Measurements from ENCODE around the gene FILIP1L. TPM values are rescaled to one million over a fixed set of nuclear protein-coding genes. Genes with fewer than 3 reads are reported as not detected.

Gene FILIP1L
- total RNA-seq, 4 donors from 2014 or later = 26.7 to 46.3 (median 30.8) TPM

DNA sequence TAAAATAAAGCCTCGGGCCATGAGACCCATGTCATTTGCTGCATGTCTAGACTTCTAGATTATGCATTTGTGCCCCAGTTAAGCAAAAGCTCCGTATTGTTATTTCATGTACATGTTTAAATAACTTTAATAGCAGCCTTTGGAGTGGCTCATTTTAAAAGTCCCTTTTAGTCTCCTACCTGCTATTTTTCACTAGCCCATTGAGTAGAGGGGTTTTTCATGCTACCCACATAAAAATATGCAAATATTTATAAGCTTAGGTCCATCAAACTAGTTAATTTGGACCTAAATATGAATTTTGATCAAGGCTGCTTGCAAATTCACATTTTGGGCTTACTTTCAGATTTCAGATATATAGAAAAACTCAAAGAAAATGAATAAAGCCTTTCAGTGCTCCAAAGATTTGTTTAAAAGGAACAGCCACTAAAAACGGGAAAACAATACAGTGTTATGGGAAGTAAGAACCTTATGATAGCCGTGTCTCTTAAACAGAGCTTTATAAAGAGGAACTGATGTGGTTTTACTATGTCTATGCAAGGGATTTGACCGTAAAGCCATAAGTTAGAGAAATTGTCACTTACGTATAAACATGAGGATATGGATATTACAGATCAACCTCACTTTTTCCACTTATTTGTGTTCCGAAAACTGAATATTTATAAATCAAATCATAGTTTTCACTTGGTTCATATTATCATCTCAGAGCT lies 30.0 kb downstream of the FILIP1L start:
- 75 to 80% methylated on average over 7 of the region's 7 CpGs for WGBS, 2 donors
- H3K27me3 ChIP-seq = no peaks in the 10 kb centered on the region
- H3K4me1 ChIP-seq = peaks cover 0 to 8% (median 0%) of the 10 kb centered on the region in 4 donors
- H3K36me3 ChIP-seq = no peaks in the 10 kb centered on the region
- H3K9me3 ChIP-seq = no peaks in the 10 kb centered on the region
- no peak overlapping the region for H3K27ac ChIP-seq
- DNase-seq (ENCODE audit: low spot score in 2 of 2) = no peak
- TF ChIP-seq POLR2A (IDR thresholded peaks at IDR 0.05) (no peak), EP300 (IDR thresholded peaks at IDR 0.05) (no peak)
- TF ChIP-seq, protein P1, sequence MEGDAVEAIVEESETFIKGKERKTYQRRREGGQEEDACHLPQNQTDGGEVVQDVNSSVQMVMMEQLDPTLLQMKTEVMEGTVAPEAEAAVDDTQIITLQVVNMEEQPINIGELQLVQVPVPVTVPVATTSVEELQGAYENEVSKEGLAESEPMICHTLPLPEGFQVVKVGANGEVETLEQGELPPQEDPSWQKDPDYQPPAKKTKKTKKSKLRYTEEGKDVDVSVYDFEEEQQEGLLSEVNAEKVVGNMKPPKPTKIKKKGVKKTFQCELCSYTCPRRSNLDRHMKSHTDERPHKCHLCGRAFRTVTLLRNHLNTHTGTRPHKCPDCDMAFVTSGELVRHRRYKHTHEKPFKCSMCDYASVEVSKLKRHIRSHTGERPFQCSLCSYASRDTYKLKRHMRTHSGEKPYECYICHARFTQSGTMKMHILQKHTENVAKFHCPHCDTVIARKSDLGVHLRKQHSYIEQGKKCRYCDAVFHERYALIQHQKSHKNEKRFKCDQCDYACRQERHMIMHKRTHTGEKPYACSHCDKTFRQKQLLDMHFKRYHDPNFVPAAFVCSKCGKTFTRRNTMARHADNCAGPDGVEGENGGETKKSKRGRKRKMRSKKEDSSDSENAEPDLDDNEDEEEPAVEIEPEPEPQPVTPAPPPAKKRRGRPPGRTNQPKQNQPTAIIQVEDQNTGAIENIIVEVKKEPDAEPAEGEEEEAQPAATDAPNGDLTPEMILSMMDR (IDR thresholded peaks at IDR 0.05) = no peak
- no peak overlapping the region for H3K4me3 ChIP-seq

DNA sequence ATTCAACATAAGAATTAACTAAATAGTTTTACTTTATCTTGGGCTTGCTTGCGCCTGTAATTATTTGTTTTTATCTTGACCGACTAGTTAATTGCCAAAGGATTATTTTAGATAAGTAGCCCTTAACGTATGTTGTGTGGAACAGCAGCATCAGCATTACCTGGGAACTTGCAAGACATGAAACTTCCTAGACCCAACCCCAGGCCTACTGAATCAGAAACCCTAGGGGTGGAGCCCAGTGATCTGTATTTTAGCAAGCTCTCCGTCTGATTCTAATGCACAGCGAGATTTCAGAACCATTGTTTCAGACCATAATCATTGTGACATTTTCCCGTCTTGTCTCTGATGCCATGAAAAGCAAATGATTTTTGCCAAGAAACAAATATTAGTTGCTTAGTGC lies 31.1 kb downstream of the FILIP1L start:
- no peak for TF ChIP-seq POLR2A (IDR thresholded peaks at IDR 0.05)
- TF ChIP-seq, protein P1 (IDR thresholded peaks at IDR 0.05) = no peak
- no peak for TF ChIP-seq EP300 (IDR thresholded peaks at IDR 0.05)
- no peak for DNase-seq (ENCODE audit: low spot score in 2 of 2)
- Histone ChIP-seq H3K4me3 (no peak overlapping the region), H3K27me3 (no peaks in the 10 kb centered on the region), H3K9me3 (no peaks in the 10 kb centered on the region), H3K27ac (no peak overlapping the region), H3K36me3 (no peaks in the 10 kb centered on the region), H3K4me1 (peaks cover 0 to 8% (median 0%) of the 10 kb centered on the region in 4 donors)
- 90% methylated on average over 6 of the region's 6 CpGs for WGBS, 2 donors

DNA sequence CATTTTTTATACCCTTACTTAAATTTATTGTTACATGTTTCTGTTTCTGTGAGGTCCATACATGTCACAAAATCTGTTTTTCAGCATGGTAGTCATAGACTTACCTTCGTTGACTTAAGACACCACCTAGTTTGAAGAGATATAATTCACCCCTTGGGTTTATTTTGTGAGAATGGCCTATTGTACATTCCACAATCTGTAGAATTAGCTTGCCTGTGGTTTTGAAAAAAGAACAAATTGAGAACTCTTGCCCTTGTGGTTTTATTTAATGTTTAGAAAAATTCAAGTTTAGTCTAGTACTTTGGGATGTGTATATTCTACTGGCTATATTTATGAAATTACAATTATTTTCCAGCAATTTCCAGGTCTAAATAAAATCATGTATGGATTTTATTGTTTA lies 31.6 kb downstream of the FILIP1L start:
- no peaks in the 10 kb centered on the region for H3K27me3 ChIP-seq
- H3K36me3 ChIP-seq = no peaks in the 10 kb centered on the region
- DNase-seq (ENCODE audit: low spot score in 2 of 2) = no peak
- H3K27ac ChIP-seq = no peak overlapping the region
- H3K4me1 ChIP-seq = peaks cover 0 to 8% (median 0%) of the 10 kb centered on the region in 4 donors
- no peak overlapping the region for H3K4me3 ChIP-seq
- 72 to 92% methylated on average over 1 of the region's 1 CpG for WGBS, 2 donors
- no peaks in the 10 kb centered on the region for H3K9me3 ChIP-seq
- no peak for TF ChIP-seq EP300 (IDR thresholded peaks at IDR 0.05)
- TF ChIP-seq, protein P1 (IDR thresholded peaks at IDR 0.05) = no peak
- no peak for TF ChIP-seq POLR2A (IDR thresholded peaks at IDR 0.05)

DNA sequence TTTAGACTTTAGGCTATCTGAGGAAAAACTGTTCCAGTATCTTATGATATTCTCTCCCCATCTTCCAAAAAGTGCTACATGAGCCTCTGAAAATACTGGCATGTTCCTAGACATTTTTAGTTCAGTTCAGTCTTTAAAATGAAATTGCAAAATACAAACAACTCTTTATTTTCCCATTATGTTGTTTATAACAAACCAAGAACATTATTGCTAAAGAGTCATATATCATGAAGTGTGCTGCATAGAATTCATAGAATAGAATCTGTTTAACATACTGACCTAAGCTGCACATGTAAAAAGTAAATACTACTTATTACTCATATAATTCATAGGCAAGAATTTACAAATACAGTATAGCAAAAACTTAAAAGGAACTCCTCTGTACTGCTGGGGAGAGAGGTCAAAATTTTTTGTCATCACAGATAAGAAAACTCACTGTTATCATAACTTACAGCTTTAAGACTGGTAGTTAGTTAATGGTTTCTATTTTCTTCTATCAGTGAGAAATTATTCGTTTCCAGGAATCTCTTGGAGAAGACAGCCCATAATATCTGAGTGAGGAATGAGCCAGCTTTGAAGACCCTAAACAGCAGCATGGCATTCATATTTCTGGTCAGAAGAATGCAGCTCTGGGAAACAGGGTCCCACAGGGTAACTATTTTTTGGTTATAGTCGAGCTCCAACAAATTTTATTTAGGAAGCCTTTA lies 32.2 kb downstream of the FILIP1L start:
- no peaks in the 10 kb centered on the region for H3K9me3 ChIP-seq
- peaks cover 0 to 8% (median 0%) of the 10 kb centered on the region in 4 donors for H3K4me1 ChIP-seq
- 38 to 47% methylated on average over 2 of the region's 2 CpGs for WGBS, 2 donors
- DNase-seq (ENCODE audit: low spot score in 2 of 2) = no peak
- H3K36me3 ChIP-seq = no peaks in the 10 kb centered on the region
- no peak overlapping the region for H3K27ac ChIP-seq
- TF ChIP-seq, protein P1 (IDR thresholded peaks at IDR 0.05) = no peak
- TF ChIP-seq EP300 (IDR thresholded peaks at IDR 0.05) (no peak), POLR2A (IDR thresholded peaks at IDR 0.05) (no peak)
- no peak overlapping the region for H3K4me3 ChIP-seq
- H3K27me3 ChIP-seq = no peaks in the 10 kb centered on the region

DNA sequence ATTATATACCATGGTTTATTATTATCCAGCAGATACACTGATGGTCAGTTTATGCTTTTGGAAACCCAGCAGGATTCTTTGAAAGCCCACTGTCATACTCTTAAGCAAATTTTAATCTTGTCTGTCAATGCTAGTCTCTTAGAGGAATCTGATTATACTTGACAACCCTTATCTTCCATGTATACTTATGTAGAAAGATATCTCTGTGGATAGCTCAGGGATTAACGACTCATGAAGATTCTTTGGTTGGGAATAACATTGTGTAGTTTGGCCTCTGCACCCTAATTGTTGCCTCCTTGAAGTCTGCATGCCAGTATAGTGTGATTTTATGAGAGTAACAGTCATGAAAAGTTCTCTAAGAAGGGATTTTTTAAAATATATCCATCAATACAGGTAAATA lies 33.0 kb downstream of the FILIP1L start:
- Histone ChIP-seq H3K9me3 (no peaks in the 10 kb centered on the region), H3K36me3 (no peaks in the 10 kb centered on the region), H3K4me3 (no peak overlapping the region), H3K4me1 (peaks cover 0 to 8% (median 0%) of the 10 kb centered on the region in 4 donors), H3K27ac (no peak overlapping the region), H3K27me3 (no peaks in the 10 kb centered on the region)
- 73 to 76% methylated on average over 1 of the region's 1 CpG for WGBS, 2 donors
- TF ChIP-seq, protein P1 (IDR thresholded peaks at IDR 0.05) = no peak
- TF ChIP-seq POLR2A (IDR thresholded peaks at IDR 0.05) (no peak), EP300 (IDR thresholded peaks at IDR 0.05) (no peak)
- DNase-seq (ENCODE audit: low spot score in 2 of 2) = no peak
